HG03280 (cell line): ENCODE data around the gene KRTCAP2.
"Not testable (repeated sequence)": the region's sequence is repeated elsewhere in the genome, so short reads cannot be mapped to it uniquely, and the experiment has no call there.

Experiments
- ATAC-seq: cut with Tn5 transposase; IDR thresholded peaks from one replicate; pipeline ENCODE4 v1.9.1; 2021; ENCODE audit warnings: mild to moderate bottlenecking, moderate library complexity; ENCODE audit not compliant: unreplicated experiment

KRTCAP2 gene

DNA sequence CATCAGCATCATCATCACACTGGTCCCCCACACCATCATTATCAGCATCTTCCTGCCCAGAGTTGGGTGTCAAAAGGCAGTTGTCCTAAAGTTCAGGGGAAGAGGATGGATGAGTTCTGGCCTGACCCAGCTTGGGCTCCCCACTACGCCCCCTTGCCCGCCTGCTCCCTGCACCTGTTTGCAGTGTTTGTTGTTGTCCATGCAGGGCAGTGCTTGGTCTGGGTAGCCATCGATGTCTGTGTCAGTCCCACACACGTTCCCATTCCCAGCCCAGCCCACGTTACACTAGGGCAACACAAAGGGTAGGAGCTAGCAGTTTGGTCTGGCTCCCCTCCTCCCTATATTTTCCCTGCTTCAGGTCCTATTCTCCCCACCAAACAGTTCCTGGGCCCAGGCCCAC, 27.8 kb upstream of the KRTCAP2 start:
- ATAC-seq: no peak

DNA sequence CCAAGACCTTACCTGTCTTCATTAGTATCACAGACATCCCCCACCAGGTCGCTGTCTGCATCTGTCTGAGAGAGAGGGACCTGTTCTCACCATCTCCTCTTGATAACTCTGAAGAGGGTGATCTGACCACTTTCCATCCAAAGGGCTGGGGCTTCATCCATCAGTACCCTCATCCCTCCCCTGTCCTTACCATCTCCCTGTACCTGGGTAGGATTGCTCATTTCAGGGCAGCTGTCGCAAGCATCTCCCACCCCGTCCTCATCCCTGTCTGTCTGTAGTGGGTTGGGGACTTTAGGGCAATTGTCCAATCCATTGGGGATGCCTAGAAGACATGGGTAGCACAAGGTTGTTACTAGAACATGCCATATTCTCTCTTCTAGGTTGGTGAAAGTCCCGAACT, 26.7 kb upstream of the KRTCAP2 start:
- ATAC-seq: no peak

- ATAC-seq: no peak
Measured at GRCh38 chr1:155198547-155198906, 25.4 kb upstream of the KRTCAP2 start.

- no peak for ATAC-seq
Measured at GRCh38 chr1:155197901-155198546, 24.9 kb upstream of the KRTCAP2 start.

- ATAC-seq: no peak
Measured at GRCh38 chr1:155196893-155197638, 24.0 kb upstream of the KRTCAP2 start.

DNA sequence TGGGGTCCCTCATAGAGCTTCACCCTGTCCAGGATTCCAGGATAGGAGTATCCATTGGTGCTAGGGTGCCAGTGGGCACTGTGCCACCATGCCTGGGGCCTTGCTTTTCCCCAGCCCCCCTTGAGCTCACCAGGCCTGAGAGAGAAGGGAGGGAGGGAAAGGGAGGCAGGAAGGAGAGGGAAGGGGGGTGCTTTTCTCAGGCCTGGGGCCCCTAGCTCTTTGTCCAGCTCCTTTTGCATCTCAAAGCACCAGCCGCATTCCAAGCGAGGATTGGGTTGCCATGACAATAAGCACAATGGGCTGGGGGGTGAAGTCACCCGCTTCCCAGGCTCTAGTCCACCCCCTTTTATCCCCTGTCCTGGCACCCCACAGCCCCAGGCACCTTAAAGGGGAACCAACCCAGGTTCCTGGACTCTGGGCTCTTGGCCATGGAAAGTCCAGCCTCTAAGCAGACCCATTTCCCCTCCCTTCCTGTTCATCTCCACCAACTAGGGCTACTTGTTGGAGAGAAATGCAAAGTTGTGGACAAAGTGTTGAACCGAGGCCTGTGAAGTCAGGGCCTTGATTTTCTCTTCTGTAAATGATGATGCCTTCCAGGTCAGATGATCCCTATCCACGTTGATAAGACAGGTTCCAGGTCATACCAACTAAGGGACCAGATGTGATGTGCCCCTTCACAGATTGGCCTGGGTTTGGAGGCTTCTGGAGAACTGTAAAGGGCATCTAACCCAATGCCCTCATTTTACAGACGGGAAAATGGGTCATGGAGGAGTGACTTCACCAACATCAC, 23.2 kb upstream of the KRTCAP2 start:
- no peak for ATAC-seq

GRCh38 chr1:155195201-155196102, 22.3 kb upstream of the KRTCAP2 start:
- ATAC-seq: no peak

- ATAC-seq: not testable (repeated sequence)
Measured at GRCh38 chr1:155193991-155194240, 20.8 kb upstream of the KRTCAP2 start.

DNA sequence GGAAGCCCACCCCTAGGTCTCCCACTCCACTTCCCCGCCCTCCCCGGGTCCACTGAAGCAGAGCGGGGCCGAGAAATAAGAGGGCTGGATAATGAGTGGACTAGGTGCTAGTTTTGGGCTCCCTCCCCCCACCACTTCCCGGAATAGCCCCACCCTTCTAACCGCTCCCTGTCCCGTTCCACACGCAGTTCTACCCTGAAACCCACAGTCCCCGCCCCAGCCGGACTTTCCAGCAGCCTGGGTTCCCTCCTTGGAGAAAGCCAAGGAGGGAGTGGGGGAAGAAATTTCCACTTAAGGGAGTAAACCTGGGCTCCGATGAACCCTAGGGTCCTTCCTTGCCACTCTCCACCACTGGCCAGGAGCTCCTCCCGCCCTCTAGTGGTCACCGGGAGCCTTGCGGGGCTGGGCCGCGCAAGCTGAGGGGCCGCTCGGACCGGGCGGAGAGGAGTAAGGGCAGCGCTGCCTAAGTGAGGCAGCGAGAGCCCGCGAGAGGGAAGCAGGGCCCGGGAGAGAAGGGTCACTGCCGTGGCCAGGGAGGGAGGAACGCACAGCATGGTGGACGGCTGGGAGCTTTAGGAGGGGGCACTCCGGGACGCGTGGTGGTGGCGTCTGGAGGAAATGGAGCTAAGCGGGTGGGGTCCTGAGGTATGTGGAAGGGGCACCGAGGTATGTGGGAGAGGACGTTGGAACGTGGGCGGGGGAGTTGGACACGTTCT, 20.3 kb upstream of the KRTCAP2 start:
- ATAC-seq: peak; percentile 65

DNA sequence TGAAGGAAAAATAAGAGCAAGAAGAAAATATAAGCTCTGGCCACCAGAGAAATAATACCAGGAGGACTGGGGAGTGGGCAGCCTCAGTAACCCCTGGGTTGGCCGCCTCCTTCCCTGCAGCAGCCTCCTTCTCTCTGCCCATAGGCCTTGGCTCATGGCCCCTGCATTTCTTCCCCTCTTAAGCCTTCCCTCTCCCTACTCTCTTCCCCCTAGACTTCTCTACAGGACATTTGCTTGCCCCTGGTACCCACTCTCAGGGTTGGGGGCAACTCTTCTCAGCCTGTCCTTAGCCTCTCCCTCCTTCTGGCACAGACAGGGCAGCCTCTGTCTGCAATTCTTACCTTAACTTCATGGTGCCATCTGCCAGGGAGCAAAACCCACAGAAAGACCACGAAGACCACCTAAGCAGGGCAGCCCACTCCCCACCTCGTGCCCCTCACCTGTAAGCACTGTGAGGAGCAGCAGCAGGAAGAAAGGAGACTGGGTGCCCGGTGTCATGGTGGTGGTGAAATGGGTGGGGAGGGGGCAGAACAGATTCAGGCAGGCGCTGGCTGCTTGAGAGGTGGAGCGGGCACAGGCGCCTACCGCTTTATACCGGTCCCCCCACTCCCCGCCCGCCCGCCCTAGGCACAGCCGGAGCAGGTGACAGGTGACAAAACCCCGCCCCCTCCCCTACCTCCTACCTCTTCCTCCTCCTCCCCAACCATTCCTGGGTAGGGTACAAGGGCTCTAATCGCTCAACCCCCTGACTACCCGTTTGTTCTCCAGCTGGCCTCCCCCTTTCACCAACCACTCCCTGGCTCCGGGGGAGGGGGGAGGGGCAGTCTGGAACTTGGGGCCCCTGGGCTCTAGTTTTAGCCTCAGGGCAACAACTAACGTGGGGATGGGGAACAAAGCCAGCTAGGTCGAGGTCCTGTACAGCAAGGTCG, 19.5 kb upstream of the KRTCAP2 start:
- no peak for ATAC-seq

DNA sequence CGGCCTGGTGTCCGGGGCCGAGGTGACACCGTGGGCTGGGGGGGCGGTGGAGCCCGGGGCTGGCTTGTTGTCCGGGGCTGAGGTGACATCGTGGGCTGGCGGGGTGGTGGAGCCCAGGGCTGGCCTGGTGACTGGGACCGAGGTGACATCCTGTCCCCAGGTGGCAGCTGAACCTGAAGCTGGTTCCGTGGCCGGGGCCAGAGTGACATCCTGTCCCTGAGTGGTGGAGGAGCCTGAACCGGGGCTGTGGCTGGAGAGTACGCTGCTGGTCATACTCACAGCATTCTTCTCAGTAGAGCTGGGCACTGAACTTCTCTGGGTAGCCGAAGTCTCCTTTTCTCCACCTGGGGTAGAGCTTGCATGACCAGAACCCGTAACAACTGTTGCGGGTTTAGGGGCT, 18.8 kb upstream of the KRTCAP2 start:
- ATAC-seq: no peak

- ATAC-seq: not testable (repeated sequence)
Measured at GRCh38 chr1:155189926-155190325, 16.8 kb upstream of the KRTCAP2 start.

DNA sequence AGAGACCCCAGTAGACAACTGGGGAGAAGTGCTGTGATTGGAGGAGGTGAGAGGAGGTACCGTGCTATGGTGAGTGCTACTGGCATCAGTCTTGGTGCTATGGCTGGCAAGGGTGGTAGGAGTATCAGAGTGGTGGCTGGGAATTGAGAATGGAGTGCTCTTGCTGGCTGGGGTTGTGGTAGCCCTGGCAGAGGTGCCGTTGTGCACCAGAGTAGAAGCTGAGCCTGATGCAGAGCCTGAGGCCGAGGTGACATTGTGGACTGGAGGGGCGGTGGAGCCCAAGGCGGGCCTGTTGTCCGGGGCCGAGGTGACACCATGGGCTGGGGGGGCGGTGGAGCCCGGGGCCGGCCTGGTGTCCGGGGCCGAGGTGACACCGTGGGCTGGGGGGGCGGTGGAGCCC, 15.2 kb upstream of the KRTCAP2 start:
- ATAC-seq: no peak

GRCh38 chr1:155187456-155187891, 14.4 kb upstream of the KRTCAP2 start:
- no peak for ATAC-seq

GRCh38 chr1:155186794-155187455, 13.8 kb upstream of the KRTCAP2 start:
- no peak for ATAC-seq

- no peak for ATAC-seq
Measured at GRCh38 chr1:155186067-155186793, 13.1 kb upstream of the KRTCAP2 start.

DNA sequence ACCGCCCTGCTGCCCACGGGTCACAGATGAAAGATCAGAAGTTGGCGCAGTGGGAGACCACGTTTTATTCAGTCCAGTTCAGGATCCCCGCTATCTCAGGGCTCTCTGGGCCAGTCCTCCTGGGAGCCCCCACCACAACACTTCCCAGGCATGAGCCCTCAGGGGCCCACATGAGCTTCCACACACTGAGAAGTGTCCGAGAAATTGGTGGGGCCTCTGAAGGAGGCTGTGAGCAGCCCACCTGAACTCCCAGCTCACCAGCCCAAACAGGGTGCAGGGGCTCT, 12.6 kb upstream of the KRTCAP2 start:
- no peak for ATAC-seq
